GM12801 (cell line): Measurements from ENCODE around the gene ERFE.

ENCODE experiments used
- CTCF ChIP-seq: IDR thresholded peaks from one replicate; pipeline ENCODE4 v1.5.1; 2011; ENCODE audit warnings: control low read depth; ENCODE audit not compliant: insufficient read length; ENCODE audit errors: extremely low read depth

The ERFE gene

GRCh38 chr2:238140040-238140439 lies 18.7 kb upstream of the ERFE start:
- TF ChIP-seq CTCF: no peak

- no peak for TF ChIP-seq CTCF
These were observed 17.8 kb upstream of the ERFE start for GRCh38 chr2:238140721-238141540.

GRCh38 chr2:238141541-238142318 lies 17.0 kb upstream of the ERFE start:
- TF ChIP-seq CTCF: no peak

GRCh38 chr2:238142382-238143205 lies 16.2 kb upstream of the ERFE start:
- TF ChIP-seq CTCF: no peak

GRCh38 chr2:238143239-238143951 lies 15.4 kb upstream of the ERFE start:
- no peak for TF ChIP-seq CTCF

GRCh38 chr2:238144262-238144661 lies 14.5 kb upstream of the ERFE start:
- no peak for TF ChIP-seq CTCF

- no peak for TF ChIP-seq CTCF
These were observed 13.7 kb upstream of the ERFE start for GRCh38 chr2:238145046-238145445.
